Erythroblast (primary cell): Measurements from ENCODE around the gene TMEM266.

Experiments used
- GATA1 ChIP-seq: IDR thresholded peaks from 2 replicates; pipeline ENCODE4 v1.6.1; 2011; ENCODE audit warnings: low read depth, mild to moderate bottlenecking, control low read depth, low read length, moderate library complexity
- POLR2A ChIP-seq: IDR thresholded peaks from 2 replicates; pipeline ENCODE4 v1.6.1; 2011; ENCODE audit warnings: mild to moderate bottlenecking, low read length

- TF ChIP-seq POLR2A (no peak), GATA1 (no peak)
Measured at GRCh38 chr15:76107169-76107568, 47.4 kb downstream of the TMEM266 start.
